Transverse colon (tissue), 4 donors: ENCODE measurements around the gene YDJC. TPM values are rescaled to one million over a fixed set of nuclear protein-coding genes. Genes with fewer than 3 reads are reported as not detected.

Experiments
- DNase-seq: peaks from one replicate; pipeline ENCODE4 v3.0.0-alpha.2; 2019
- H3K27ac ChIP-seq, 4 donors: fragments of 200-600 bp; sonication (generic); 2 replicates each; pipeline ENCODE4 v1.5.1; 2016 to 2018; ENCODE audit warnings: inconsistent platforms in 4 of 4
- H3K27me3 ChIP-seq: fragments of 200-600 bp; sonication (generic); 2 replicates; pipeline ENCODE4 v1.5.1; 2017; ENCODE audit warnings: inconsistent platforms
- H3K36me3 ChIP-seq, 4 donors: fragments of 200-600 bp; sonication (generic); 2 replicates each; pipeline ENCODE4 v1.5.1; 2017 to 2019; ENCODE audit warnings: inconsistent platforms in 4 of 4
- H3K4me1 ChIP-seq, 4 donors: fragments of 200-600 bp; sonication (generic); 2 replicates each; pipeline ENCODE4 v1.5.1; 2017 to 2020; ENCODE audit warnings: inconsistent platforms in 4 of 4
- H3K4me3 ChIP-seq, 4 donors: fragments of 200-600 bp; sonication (generic); 1 replicate in 1 of 4; 2 replicates in 3 of 4; pipeline versions ENCODE4 v1.5.1 to v1.6.1; 2017 to 2019; ENCODE audit warnings: inconsistent platforms in 4 of 4
- H3K9me3 ChIP-seq, 2 donors: fragments of 200-600 bp; sonication (generic); 2 replicates each; pipeline ENCODE4 v1.5.1; 2017 to 2019; ENCODE audit warnings: inconsistent platforms in 2 of 2
- CTCF ChIP-seq, 5 experiments: fragments of 200-600 bp in 3 of 5; fragments of 450-650 bp in 2 of 5; sonication (generic) in 3 of 5; IDR thresholded peaks; 1 replicate in 2 of 5; 2 replicates in 3 of 5; pipeline ENCODE4 v1.5.1; 2016 to 2017; ENCODE audit warnings: antibody characterized with exemption in 5 of 5, inconsistent platforms in 3 of 5, mild to moderate bottlenecking in 2 of 5, moderate library complexity in 1 of 5
- EP300 ChIP-seq: sonication (generic); formaldehyde crosslinking; IDR thresholded peaks from one replicate; pipeline ENCODE4 v1.6.1; 2017; ENCODE audit warnings: antibody characterized with exemption, low read depth
- POLR2A ChIP-seq: fragments of 450-650 bp; IDR thresholded peaks from one replicate; pipeline ENCODE4 v1.6.1; 2016; ENCODE audit warnings: antibody characterized with exemption, mild to moderate bottlenecking, moderate library complexity
- POLR2AphosphoS5 ChIP-seq, 3 donors: sonication (generic); formaldehyde crosslinking; IDR thresholded peaks; one replicate each; pipeline ENCODE4 v1.6.1; 2016; ENCODE audit warnings: antibody characterized with exemption in 3 of 3
- WGBS, 2 donors: methylation state at CpG; one replicate each; pipeline ENCODE4 v1.1.5; 2018; ENCODE audit warnings: low coverage in 1 of 2; 5-methylcytosine and 5-hydroxymethylcytosine counted together
- in situ Hi-C, 4 donors: fragments of 200-750 bp; cut with MboI; loops; one replicate each; pipeline versions ENCODE4 v1.15.0 to v1.15.1; 2017; ENCODE audit warnings: low sequenced_read_pairs in 3 of 4, low pct_ligation_motif_present in 1 of 4, low pct_unique_long_range_greater_than_20kb in 1 of 4
- intact Hi-C: fragments of 100-400 bp; cut with DNase I; formaldehyde crosslinking; loops from one replicate; pipeline ENCODE4 v1.15.1; 2023; ENCODE audit warnings: low total_unique reads
- total RNA-seq, 4 donors: library from RNA; depleted of rRNA; stranded (reverse); fragments of >200 nt; gene quantifications; one replicate each; pipeline ENCODE4 v1.1.0, GENCODE V29; 2016

The YDJC gene
- total RNA-seq, 4 donors from 2014 or later, result 43.3 to 112 (median 69.5) TPM

DNA sequence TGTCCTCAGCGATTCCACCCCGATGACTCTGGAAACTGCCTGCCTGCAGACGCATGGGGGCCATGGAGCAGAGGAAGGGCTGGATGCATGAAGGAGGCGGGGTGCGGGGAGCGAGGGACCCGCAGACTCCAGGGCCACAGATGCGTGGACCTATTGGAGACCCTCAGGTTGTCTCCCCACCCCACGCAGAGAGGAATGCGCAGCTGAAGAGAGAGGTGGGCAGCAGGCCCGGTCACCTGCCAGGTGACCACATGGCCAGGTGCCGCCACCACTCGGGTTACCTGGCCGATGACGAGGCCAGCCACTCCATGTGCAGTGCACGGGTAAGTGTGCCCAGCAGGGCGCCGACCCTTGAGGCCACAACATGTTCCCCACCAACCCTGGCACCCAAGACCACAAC lies 3.1 kb upstream of the YDJC start:
- Histone ChIP-seq H3K27me3 (no peaks in the 10 kb centered on the region), H3K36me3 (no peaks in the 10 kb centered on the region), H3K9me3 (no peaks in the 10 kb centered on the region), H3K4me3 (no peak overlapping the region), H3K4me1 (peaks cover 6 to 17% (median 14%) of the 10 kb centered on the region in 4 donors), H3K27ac (no peak overlapping the region)
- intact Hi-C loops, result no loop called here
- in situ Hi-C loops, result no loop called here
- WGBS, 2 donors, result 98% methylated on average over 18 of the region's 18 CpGs; no CpG with 5 or more reads in 1 of the 2 donors
- no peak for DNase-seq
- TF ChIP-seq CTCF (IDR thresholded peaks at IDR 0.05) (no peak), POLR2AphosphoS5 (IDR thresholded peaks at IDR 0.05) (no peak), POLR2A (no peak), EP300 (no peak)

GRCh38 chr22:21632237-21632895 lies 2.5 kb upstream of the YDJC start, which contains the start of gene CCDC116:
Gene CCDC116, plus strand, starts transcription at chr22:21632760. Its CDS starts 422 bp downstream, at chr22:21633182.
- TF ChIP-seq EP300 (no peak), POLR2AphosphoS5 (IDR thresholded peaks at IDR 0.05) (no peak), POLR2A (no peak), CTCF (IDR thresholded peaks at IDR 0.05) (no peak)
- no peaks in the 10 kb centered on the region for H3K9me3 ChIP-seq
- DNase-seq, result peak; percentile 44
- no peaks in the 10 kb centered on the region for H3K27me3 ChIP-seq
- H3K36me3 ChIP-seq, result no peaks in the 10 kb centered on the region
- H3K27ac ChIP-seq, result no peak within 1 kb of the TSS
- intact Hi-C loops (no loop called here), in situ Hi-C loops (no loop called here)
- peaks cover 6 to 19% (median 14%) of the 10 kb centered on the region in 4 donors for H3K4me1 ChIP-seq
- no peak within 1 kb of the TSS for H3K4me3 ChIP-seq
- WGBS, 2 donors, result 76% methylated on average over 27 of the region's 27 CpGs; no CpG with 5 or more reads in 1 of the 2 donors

GRCh38 chr22:21631025-21631424 lies 1.2 kb upstream of the YDJC start:
- in situ Hi-C loops, result no loop called here
- no peaks in the 10 kb centered on the region for H3K9me3 ChIP-seq
- H3K4me1 ChIP-seq, result peaks cover 6 to 22% (median 14%) of the 10 kb centered on the region in 4 donors
- H3K36me3 ChIP-seq, result no peaks in the 10 kb centered on the region
- H3K27ac ChIP-seq, result no peak overlapping the region
- no peak overlapping the region for H3K4me3 ChIP-seq
- intact Hi-C loops, result no loop called here
- H3K27me3 ChIP-seq, result no peaks in the 10 kb centered on the region
- DNase-seq, result no peak
- TF ChIP-seq EP300 (no peak), POLR2AphosphoS5 (IDR thresholded peaks at IDR 0.05) (no peak), CTCF (IDR thresholded peaks at IDR 0.05) (no peak), POLR2A (no peak)
- 84% methylated on average over 4 of the region's 4 CpGs; no CpG with 5 or more reads in 1 of the 2 donors for WGBS, 2 donors

DNA sequence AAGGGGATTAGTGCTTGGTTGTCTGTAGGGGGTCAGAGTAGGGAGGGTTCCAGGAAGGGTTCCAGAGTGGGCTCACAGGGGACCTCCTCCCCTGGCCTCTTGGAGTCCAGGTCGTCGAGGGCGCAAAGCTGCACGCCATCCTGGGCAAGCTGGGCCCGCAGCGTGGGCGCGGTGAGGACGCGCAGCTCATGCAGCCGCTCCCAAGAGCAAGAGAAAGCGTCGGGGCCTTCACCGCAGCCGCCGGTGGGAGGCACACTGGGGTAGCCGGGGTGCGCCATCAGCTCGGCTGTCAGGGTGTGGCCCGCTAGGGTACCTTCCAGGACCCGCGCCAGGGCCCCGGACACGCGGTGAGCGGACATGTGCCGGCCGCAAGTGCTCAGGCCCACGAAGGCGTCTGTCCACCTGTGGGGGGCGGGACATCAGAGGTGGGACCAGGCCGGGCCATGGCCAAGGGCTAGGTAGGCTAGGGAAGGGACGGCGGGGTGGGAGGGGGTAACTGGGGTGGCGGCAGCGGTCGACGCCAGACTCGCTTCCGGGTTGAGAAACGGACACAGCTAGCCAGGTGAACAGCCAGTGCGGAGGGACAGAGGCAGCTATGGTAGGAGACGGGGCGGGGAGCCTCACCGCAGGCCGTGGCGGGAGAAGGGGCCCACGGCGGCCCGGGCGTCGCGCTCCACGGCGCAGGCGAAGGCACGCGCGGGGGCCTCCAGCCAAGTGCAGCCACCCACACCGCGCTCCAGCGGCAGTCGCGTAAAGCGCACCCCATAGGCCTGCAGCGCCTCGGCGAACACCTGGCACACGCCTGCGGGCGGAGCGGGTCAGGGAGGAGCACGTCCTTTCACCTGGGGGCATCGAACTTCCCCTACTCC lies 1.2 kb downstream of the YDJC start:
- intact Hi-C loops (no loop called here), in situ Hi-C loops (no loop called here)
- H3K27ac ChIP-seq, result peak overlapping the region; percentile 84 to 89 (median 88)
- H3K4me3 ChIP-seq, result peak overlapping the region; percentile 52 to 94 (median 83)
- peaks cover 6 to 30% (median 19%) of the 10 kb centered on the region in 4 donors for H3K4me1 ChIP-seq
- no peaks in the 10 kb centered on the region for H3K27me3 ChIP-seq
- DNase-seq, result no peak
- TF ChIP-seq POLR2AphosphoS5 (IDR thresholded peaks at IDR 0.05) (no peak), EP300 (no peak), POLR2A (no peak), CTCF (IDR thresholded peaks at IDR 0.05) (no peak)
- 65% methylated on average over 67 of the region's 74 CpGs; no CpG with 5 or more reads in 1 of the 2 donors for WGBS, 2 donors
- H3K36me3 ChIP-seq, result peaks cover 0 to under 1% (median 0%) of the 10 kb centered on the region in 4 donors
- no peaks in the 10 kb centered on the region for H3K9me3 ChIP-seq
